GM18519 (cell line): Measurements from ENCODE around the gene LRP1-AS.
"Not testable (repeated sequence)": the region's sequence is repeated elsewhere in the genome, so short reads cannot be mapped to it uniquely, and the experiment has no call there.

Source experiments
- ATAC-seq: cut with Tn5 transposase; IDR thresholded peaks from one replicate; pipeline ENCODE4 v1.9.1; 2021; ENCODE audit warnings: mild to moderate bottlenecking, moderate library complexity; ENCODE audit not compliant: unreplicated experiment, low FRiP score

The LRP1-AS gene

DNA sequence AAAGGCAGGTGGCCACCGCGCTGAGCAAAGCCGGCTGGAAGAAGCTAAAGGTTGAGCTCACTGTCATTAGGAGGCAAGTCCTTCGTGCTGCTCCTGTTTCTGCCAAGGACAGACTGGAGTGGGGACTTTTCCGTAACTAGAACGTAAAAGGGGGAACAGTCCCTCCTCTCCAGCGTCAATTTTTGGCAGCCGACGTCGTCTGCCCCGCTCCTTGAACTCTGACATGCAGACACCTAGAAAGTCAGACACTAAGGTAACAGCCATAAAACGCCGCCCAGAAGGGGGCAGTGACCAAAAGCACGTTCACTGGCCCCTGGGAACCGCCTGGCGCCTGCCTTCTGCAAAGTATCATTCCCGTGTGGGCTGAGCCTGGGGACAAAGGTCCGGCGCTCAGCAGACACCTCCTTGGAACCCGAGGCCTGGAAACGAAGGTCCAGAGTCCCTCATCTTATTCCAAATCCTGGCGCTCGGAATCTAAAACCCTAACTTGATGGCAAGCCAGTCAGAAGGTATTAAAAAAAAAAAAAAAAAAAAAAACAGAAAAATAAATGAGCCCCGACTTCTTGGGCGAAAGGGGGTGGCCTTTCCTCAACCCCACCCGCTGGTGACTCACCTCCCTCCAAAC lies 20.2 kb downstream of the LRP1-AS start:
- ATAC-seq, result no peak

DNA sequence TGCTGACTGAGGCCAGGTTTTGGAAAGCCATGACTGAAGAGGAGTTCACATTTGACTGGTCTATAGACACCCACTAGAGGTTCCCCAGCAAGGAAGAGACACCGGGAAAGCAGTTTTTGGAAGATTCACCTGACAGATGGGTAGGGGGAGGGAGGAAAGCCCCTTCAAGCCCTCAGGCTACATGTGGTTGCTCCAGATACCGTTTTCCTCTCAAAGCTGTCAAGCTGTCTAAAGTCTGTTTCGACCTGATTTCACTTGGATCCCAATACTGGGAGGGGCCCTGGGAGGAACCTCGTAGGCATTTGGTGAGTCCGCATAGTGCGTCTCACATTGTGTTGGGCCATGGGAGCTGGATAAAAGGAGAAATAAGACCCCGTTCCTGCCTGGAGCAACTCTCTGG lies 20.9 kb downstream of the LRP1-AS start:
- no peak for ATAC-seq

DNA sequence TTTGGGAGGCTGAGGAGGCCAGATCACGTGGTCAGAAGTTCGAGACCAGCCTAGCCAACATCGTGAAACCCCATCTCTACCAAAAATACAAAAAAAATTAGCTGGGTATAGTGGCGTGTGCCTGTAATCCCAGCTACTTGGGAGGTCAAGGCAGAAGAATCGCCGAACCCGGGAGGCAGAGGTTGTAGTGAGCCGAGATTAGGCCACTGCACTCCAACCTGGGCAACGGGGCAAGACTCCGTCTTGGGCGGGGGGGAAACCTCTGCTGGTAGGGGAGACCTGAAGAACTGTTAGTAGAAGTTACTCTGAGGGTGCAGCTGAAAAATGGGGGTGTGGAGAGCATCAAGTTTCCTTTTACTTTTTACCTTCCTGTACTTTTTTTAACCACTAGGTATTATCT lies 21.4 kb downstream of the LRP1-AS start:
- ATAC-seq, result no peak

DNA sequence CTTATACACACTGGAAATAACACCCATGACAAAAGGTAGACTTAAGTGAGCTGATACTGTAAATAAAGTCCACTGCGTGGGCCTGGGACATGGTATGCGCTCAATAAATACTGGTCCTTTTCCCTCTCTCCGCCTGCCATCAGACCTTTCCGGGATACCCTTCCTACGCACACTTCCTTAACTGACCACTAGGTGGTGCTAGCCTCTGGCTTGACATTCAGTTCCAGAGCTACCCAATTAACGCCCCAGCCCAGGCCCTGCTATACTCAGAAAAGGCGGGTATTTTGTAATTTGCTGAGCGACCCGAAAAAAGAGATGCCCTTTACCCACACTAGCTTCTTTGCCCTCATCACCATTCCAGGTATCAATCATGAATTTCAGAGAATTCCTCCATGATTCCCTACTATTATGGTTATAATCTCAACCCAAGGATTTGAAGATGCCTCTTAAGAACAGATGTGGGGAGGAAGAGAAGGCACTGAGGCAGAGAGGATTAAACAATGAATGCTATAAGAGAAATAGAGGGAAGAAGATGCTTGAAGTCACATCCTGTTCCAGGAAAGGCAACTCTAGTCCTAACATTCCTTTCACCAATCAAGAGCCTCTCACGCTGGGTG lies 23.1 kb downstream of the LRP1-AS start:
- no peak for ATAC-seq

DNA sequence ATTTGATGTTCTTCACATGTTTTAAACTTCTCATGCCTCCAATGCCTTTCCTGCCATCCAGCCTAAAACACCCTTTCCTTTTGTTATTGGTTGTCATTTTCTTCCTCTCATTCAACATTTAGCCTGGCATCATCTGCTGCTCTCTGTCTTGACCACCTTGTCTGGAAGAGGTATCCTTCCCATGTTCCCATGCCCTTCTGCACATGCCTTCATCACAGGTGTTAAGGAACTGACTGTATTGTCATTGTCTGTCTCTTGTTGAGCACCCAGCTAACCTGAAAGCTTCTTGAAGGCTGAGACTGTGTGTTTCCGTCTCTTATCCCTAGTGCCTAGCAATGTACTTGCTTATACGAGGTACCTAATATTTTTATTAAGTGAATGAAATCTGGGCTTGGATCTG lies 23.6 kb downstream of the LRP1-AS start:
- ATAC-seq, result no peak

DNA sequence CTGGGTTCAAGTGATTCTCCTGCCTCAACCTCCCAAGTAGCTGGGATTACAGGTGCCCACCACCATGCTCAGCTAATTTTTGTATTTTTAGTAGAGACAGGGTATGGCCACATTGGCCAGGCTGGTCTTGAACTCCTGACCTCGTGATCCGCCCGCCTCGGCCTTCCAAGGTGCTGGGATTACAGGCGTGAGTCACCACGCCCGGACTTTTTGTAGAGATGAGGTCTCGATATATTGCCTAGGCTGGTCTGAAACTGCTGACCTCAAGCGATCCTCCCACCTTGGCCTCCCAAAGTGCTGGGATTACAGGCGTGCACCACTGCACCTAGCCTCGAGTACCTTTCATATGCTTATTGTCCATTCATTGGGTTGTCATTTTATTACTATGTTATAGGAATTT lies 26.7 kb downstream of the LRP1-AS start:
- not testable (repeated sequence) for ATAC-seq

DNA sequence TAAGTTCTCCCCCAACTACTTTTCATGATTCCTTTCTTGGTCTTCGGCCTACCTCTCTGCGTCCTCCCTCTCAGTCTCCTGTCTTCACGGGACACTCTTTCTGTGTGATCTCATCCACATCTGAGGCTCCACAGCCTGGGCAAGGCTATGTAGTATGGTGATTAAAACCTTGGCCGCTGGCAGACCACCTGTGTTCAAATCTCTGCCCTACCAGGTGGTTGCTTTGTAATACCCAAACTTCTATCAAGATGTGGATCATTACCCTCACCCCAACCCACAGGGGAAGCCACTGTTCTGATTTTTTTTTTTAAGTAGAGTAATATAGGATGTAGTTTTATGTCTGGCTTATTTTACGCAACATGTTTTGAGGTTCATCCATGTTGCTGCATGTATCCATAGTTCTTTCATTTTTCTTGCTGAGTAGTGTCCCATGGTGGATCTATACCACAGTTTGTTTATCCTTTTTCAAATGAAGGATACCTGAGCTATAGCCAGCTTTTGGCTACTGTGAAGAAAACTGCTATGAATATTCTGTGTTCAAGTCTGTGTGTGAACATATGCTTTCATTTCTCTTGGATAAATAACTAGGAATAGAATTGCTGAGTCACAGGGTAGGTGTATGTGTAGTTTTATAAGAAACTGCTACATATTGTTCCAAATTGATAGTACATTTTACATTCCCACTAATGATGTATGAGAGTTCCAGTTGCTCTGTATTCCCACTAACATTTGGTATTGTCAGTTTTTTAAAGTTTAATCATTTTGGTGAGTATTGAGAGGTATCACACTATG lies 27.9 kb downstream of the LRP1-AS start:
- no peak for ATAC-seq

DNA sequence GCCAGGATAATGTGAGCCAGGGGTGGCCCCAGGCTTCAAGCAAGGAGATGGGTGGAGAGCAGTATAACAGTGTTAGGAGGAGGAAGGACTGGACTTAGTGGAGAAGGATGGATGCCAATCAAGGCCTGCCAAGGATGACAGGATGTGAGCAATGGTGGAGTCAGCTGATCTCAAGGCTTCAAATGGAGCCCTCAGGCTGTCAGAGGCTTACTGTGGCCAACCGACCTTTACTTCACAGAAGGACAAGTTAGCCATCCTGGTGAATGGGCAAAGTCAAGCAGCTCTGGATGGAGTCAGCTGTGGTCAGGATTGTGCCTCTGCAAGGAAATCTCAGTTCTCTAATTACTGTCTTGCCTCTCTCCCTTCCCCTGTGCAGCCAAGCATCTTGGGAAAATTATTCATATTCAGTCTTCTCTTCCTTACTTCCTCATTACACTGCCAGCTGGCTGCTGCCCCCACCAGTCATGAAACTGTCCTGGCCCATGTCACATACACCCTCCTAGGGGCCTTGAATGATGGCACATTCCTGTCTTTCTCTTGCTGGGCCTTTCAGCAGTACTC lies 28.6 kb downstream of the LRP1-AS start:
- no peak for ATAC-seq

DNA sequence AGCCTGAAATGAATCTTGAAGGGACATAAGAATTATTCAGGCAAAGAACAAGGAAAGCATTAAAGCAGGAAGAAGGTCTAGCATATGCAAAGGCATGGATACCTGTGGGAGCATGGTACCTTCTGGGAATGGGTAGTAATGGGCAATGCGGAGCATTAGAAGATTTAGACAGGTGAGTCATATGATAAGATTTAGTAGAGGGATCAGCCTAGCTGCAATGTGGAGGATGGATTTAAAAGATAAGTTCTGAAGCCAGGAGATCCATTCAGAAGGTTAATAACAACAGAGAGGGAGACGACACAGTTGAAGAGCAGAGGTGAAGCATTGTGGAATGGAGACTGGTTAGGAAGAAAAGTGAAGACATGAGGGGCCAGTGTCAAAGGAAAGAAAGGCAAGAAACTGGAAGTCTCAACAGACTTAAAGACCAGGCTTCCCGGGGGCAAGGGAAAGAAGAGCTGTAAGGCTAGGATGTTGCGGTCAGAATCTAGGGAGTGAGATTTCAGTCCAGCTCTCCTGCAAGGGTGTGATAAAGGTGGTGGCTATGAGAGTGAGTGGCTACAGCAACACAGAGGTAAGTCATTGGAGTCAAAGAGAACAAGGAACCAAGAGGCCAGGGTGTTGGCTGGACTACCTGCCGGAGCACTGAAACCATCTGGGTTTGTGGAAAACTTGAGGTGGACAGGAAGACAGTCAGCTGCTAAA lies 30.7 kb downstream of the LRP1-AS start:
- no peak for ATAC-seq

DNA sequence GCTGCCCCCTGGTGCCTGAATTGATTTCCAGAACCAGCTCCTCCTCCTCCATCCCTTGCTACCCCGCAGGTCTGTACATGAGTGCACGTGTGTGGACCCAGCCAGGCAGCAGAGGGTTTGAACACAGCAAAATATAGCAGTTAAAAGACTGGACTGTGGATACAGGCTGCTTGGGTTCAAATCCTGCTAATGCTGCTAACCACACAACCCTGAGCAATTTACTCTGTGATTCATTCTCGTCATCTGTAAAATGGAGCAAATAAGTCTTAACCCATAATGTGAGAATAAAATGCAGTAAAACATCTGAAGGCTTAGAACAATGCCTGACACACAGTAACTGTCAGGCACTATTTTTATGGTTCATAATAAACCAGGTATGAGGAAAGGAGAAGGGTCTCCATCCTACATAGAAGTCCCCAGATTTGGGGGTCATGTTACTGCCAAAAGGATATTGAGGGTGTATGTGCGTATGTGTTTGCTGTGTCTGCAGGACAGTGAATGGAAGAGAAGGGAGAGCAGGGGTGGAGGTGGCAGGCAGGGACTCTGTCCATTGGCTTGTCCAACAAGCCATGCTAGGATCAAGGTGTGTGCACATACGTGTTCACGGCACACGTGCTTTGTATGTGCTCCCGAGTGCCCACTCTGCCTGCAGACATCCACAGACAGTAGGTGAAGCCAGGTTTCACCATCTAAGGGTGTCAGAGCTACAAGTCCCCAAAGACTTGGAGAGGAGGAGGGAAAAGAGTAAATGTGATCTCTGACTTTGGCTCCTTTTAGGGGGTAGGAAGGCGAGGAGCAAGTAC lies 34.7 kb downstream of the LRP1-AS start:
- no peak for ATAC-seq

DNA sequence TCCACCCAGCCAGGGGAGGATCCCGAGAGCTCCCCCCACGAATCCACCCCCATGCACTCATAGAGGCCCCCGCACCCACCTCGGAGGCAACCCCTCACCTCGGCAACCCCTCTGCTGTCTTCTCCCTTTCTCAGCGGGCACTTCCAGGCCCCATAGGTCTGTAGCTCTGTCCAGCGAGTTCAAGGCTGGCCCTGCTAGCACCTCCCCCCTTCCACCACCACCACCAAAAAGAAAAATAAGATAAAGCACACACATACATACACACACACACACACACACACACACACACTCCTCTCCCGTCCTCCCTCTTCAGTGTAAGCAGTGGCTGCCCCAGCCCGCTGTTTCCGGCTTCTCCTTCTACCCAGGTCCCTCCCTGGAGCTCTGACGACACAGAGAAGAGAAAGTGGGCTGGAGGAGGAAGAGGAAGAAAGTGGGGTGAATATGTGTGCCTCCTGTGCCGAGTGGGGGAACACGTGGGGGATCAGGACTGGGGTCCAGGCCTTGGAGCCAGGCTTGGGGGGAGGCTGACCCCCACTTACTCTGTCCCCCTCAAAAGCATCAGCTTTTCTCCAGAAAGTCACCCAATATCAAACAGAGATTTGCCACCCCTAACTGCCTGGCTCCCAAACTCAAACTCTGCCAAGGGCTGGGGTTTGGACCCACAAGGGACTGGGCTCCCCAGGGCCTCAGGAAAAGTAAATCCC lies 36.2 kb downstream of the LRP1-AS start, which contains the start of gene STAT6:
STAT6 (minus strand) TSS at position 332 of the 704 bp plus-strand sequence. CDS start 3,084 bp downstream, outside the sequence.
- no peak for ATAC-seq

DNA sequence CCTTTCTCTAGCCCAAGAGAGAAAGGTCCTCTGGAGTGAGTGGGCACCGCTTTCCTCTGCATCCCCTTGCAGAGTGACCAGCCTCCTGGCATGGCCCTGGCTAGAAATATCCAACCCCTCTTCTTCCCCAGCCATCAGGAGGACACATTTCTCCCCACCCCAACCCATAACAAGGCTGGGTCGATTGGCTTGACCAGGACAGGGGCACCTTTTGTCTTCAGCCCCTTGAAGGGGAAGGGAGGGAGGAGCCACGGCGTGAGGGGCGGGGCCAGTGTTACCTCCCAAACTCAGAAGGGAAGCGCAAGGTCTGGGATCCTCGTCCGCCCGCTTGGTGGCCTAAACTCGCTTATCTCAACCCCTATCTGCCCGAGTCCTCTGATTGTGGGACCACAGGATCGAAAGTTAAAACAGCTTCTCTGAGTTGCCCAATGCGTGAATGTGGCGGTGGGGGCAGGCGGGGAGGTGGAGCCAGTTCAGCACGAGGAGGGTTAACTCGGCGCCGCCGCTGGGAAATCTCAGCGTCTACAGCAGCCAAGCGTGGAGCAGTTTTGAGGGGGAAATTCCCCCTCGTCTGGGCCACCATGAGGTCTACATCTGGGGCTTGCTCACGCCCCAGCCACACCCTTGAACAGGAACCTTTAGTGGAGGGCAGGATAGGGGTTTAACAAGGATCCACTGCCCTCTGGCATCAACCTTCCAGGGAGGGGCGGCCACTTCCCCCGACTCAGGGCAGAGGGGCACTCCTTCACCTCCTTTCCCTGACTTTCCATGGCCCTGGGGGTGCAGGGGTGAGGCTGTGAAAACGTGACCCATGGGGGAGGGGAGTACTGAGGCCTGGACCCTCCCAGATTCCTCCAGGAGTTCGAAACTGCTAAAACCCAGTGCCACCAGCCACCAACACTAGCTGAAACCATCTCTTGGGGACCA lies 37.1 kb downstream of the LRP1-AS start:
- ATAC-seq, result no peak

DNA sequence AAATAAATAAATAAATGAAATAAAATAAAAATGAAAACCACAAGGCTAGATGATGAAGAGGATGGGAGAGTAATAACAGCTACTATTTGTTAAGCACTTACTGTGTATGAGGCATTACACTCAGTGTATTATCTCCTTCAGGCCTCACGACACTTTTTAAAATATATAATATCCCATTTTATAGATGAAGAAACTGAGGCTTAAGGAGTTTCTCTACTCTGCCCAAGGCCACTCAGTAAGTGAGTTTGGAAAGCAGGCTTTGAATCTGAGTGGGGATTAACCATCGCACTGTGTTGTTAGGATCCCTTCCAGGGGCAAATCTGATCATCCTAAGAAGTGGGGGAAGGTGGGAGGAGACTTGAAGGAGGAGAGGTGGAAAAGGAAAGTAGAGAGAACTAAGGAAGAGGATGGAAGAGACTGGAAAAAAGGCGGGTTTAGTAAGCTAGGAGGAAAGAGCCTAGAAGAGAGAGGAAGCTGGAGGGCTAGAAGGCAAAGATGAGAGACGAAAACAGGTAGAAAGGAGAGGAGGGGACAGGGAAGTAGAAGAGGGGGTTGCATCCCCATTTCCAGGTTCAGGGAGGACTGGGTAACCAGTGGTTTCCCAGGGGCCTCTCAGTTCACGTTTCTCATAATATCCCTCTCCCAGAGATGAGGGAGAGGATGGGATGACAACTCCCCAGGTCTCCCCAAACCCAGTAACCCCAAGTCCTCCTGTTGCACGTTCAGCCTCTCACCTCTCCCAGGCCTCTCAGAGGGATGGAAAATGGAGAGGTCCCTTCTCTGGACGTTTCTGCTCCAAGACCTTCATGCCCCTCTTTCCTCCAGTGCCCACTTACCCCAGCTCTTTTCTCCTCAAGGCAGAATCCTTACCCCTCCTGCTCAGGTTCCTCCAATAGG lies 38.0 kb downstream of the LRP1-AS start:
- no peak for ATAC-seq

DNA sequence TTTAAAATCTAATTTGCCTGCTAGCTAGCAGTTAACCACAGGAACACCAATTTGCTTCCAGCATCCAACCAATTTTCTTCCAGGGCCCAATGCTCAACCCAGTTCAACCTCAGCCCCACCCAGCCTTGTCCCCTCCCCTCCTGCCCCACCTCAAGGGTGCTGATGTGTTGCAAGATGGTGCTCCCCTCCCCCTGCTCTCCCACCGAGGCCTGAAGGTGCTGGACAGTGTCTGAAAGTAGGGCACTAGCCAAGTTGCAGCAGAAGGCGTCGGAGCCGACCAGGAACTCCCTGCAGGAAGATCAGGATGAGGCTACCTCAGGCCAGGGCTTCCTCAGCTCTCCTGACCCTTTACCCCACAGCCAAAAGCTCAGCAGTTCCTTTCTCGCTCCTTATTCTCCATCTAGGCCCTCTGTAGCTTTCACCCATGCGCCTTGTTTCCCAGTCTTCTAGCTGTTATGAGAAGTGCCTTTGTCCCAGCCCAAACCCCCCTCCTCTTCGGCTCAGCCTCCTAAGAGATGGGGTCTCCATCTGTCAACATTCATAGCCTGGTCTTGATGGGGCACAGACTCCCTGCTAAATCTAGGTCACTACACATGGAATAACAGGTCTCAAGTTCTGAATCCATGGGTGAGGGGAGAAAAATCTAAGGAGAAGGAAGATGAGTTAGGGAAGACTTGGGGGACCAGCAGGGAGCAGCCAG lies 39.8 kb downstream of the LRP1-AS start:
- no peak for ATAC-seq

DNA sequence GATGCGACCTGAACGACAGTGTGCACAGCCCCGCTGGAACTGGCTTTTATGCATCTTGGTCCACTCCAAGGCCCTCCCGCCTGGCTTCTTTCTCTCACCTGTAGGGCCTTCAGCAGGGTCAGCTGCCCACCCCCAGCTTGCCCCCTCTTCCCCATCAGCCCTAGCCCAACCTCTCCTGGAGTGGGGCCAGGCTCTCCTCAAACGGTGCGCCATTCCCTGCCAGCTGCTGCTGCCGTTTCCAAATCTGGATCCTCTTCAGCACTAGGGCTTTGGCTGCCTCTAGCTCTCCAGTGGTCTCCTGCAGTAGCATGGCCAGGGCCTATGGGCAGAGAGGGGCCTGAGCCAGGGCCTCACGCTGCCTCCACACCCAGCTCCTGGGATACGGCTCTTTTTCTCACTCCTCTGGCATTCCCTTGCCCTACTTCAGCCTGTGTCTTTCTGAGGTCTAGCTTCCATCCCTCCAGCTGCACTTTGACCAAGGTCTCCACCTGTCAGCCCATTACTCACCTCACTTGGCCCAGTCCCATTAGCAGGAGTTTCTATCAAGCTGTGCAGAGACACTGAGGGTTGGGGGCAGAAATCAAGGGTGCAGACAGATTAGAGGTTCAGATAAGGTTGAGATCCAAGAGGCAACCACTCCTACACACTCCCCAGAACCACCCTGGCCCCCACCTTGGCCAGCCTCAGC lies 41.3 kb downstream of the LRP1-AS start:
- no peak for ATAC-seq
